Omental fat pad (tissue), 4 donors: ENCODE results near the gene TTC19. TPM values are rescaled to one million over a fixed set of nuclear protein-coding genes. Genes with fewer than 3 reads are reported as not detected.
A peak's percentile ranks its signal among the peaks of the same experiment; 100 is the strongest.

ENCODE experiments used
- ATAC-seq: fragments of 150-250 bp; one replicate; pipeline ENCODE4 v1.9.1; 2016; ENCODE audit warnings: mild to moderate bottlenecking, moderate library complexity; ENCODE audit not compliant: low FRiP score
- DNase-seq: peaks from one replicate; pipeline ENCODE4 v3.0.0-alpha.2; 2019; ENCODE audit warnings: low spot score
- total RNA-seq, 4 donors: library from RNA; depleted of rRNA; stranded (reverse); fragments of >200 nt; gene quantifications; one replicate each; pipeline ENCODE4 v1.1.0, GENCODE V29; 2016
- TF ChIP-seq, protein P1 (sequence below), 3 donors: fragments of 450-650 bp; IDR thresholded peaks; one replicate each; pipeline ENCODE4 v1.5.1; 2016 to 2017; ENCODE audit warnings: antibody characterized with exemption in 3 of 3, mild to moderate bottlenecking in 3 of 3, moderate library complexity in 2 of 3

Gene TTC19, protein sequence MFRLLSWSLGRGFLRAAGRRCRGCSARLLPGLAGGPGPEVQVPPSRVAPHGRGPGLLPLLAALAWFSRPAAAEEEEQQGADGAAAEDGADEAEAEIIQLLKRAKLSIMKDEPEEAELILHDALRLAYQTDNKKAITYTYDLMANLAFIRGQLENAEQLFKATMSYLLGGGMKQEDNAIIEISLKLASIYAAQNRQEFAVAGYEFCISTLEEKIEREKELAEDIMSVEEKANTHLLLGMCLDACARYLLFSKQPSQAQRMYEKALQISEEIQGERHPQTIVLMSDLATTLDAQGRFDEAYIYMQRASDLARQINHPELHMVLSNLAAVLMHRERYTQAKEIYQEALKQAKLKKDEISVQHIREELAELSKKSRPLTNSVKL
- total RNA-seq: 10 to 100 TPM; 42.4 to 72.7 (median 56.8) TPM

DNA sequence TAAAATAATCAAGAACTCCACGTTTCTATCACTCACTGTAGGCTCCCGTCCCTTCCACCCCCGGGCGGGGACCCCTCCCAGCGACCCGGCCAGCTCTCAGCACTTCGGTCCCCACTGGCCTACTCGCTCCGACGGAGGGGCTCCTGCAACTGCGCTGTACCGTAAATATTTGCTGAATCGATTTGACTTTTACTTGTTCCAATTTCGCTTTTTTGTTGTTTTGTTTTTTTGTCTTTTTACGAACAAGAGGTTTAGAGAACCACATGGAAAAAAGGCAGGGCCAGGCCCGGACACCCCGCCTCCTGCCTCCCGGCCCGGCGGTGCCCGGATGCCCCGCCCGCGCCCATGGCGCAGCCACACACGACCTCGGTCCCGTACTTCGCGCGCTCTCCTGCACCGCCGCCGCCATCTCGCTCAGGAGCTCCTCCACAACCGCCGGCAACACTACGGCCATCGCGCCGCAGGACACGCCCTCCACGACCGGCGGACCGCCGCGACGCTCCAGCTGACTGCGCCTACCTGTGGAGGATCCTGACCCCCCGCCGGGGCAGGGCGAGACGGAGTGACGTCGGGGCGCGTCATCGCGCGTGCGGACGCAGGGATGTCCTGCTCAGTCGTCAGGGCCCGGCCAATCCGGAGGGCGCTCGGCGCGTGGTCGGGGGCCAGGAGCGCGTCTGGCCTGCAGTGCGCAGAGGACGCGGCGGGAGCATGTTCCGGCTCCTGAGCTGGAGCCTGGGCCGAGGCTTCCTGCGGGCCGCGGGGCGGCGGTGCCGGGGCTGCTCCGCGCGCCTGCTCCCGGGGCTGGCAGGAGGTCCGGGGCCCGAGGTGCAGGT lies at the start of gene TTC19, which contains the start of gene ZSWIM7:
Gene TTC19 (plus strand): TSS at position 684 of the 833 bp plus-strand sequence. CDS start 25 bp downstream, at position 709.
Gene ZSWIM7 (minus strand): TSS at position 564 of the 833 bp plus-strand sequence. CDS start 110 bp downstream, at position 454.
- ATAC-seq: peak; percentile 95
- peak; percentile 87 for DNase-seq
- TF ChIP-seq, protein P1, sequence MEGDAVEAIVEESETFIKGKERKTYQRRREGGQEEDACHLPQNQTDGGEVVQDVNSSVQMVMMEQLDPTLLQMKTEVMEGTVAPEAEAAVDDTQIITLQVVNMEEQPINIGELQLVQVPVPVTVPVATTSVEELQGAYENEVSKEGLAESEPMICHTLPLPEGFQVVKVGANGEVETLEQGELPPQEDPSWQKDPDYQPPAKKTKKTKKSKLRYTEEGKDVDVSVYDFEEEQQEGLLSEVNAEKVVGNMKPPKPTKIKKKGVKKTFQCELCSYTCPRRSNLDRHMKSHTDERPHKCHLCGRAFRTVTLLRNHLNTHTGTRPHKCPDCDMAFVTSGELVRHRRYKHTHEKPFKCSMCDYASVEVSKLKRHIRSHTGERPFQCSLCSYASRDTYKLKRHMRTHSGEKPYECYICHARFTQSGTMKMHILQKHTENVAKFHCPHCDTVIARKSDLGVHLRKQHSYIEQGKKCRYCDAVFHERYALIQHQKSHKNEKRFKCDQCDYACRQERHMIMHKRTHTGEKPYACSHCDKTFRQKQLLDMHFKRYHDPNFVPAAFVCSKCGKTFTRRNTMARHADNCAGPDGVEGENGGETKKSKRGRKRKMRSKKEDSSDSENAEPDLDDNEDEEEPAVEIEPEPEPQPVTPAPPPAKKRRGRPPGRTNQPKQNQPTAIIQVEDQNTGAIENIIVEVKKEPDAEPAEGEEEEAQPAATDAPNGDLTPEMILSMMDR (IDR thresholded peaks at IDR 0.05): no peak

DNA sequence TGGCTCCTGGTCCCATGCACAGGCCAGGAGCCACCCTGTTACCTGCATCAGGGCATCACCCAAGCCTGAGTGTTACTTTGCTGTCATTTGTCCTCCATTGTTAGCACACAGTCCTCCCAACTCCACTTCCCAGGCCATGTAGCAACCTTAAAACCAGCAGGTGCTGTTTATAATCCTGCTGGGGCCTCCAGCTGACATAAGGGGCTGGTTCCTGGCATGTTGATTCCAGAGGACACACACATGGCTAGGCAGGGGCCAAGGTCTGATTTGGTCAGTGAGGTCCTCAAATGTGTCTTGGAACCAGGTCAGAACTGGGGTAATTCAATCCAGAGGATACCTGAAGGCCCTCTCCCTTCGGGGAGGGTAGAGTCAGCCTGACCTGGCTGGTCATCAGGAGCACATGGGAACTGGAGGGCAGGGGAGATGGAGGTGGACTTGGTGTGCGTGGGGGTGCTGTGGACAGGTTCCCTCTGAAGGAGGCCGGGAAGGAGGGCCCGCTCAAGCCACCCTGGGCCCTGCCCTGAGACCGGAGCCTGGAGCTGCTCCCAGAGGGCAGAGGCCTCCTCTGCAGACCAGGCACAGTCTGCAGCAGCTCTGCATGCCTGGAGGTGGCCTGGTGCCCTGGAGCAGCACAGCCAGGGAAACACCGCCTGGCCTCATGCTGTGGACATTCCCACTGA lies 48.1 kb upstream of the TTC19 start:
- DNase-seq: no peak
- TF ChIP-seq, protein P1 (IDR thresholded peaks at IDR 0.05): no peak
- ATAC-seq: no peak

DNA sequence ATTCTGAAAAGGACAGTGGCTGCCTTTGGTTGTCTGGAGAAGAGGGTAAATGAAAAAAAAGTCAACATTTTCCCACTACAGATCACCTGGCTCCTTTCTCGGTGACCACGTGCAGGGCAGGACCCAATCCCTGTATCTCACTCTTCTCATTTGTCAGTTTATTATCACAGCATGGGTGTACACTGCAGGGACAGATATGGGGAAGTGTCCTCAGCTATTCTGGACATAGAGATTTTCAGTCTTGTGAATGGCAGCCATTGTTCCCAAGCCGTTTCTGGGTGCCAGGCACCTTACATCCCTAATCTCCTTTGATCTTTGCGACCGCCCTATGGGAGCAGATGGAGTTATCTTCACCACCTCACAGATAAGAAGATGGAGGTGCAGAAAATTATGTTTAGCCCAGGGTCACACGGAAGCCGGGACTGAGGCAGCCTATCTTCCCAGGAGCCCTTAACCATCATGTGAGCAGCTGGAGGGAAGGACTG lies 47.5 kb upstream of the TTC19 start:
- TF ChIP-seq, protein P1 (IDR thresholded peaks at IDR 0.05): no peak
- no peak for DNase-seq

DNA sequence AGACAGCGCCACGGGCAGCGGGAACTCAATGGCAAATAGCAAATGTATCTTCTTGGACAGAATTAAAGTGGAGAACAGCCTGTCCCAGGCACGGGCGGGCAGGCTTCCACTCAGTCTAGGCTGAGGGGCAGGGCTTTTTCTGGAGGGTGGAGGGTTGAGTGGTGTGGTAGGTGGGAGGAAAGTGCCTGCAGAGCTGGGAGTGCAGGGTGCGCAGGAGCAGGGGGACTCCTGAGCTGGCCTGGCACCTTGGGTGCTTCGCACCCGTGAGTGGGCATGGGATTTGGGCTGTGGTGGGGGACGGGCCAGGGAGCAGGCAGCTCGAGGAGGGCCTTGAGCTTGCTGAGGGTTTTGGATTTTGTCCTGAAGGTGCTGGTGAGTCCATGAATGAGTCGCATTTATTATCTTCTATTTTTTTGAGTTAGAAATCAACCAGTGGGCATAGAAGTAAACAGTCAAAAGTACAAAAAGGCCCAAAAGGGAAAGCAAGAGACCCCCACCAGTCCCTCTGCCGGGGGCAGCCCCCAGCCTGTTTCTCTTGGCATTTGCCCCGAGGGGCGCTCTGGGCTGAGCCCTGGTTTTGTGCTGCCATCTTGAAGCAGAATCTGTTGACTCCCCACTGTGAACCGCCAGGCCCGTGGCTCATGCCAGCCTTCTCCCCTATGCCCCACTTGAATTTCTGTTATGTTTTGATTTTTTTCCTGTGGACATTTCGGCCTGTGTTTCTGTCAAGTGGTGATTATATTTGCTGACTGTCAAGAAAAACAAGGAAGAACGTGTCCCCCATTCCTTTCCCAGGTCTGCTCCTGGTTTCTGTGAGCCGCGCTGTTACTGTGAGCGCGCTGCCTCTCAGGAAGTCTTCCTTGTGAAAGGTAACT lies 46.5 kb upstream of the TTC19 start:
- DNase-seq (no peak), ATAC-seq (no peak)
- TF ChIP-seq, protein P1 (IDR thresholded peaks at IDR 0.05): no peak

More for the DNA sequence above, 47.5 kb upstream of the TTC19 start:
- no peak for ATAC-seq

DNA sequence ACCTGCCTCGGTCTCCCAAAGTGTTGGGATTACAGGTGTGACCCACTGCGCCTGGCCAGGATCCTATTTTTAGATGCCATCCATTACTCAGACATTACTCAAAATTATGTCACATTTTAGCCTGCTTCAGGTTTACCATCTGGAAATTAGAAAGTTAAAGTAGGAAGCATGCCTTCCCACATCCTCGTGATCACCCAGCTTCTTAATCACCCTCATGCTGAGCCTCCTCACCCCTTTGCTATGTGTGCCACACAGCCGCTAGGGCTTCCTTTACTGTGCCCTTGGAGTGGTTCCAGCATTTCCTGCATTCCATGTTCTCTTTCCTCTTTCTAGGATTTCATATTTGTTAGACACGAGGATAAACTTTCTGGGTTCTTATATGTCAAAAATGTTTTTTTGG lies 45.4 kb upstream of the TTC19 start:
- TF ChIP-seq, protein P1 (IDR thresholded peaks at IDR 0.05): no peak
- ATAC-seq (no peak), DNase-seq (no peak)
